ENCODE measurements around the gene ZNF221. TPM values are rescaled to one million over a fixed set of nuclear protein-coding genes. Genes with fewer than 3 reads are reported as not detected.
A peak's percentile ranks its signal among the peaks of the same experiment; 100 is the strongest.

The ZNF221 gene
- total and polyA plus RNA-seq, 2 donors: 2.0 to 14.6 TPM

GRCh38 chr19:43983912-43984686 lies 33.1 kb downstream of the ZNF221 start, which contains the start of gene ZNF155:
TSS of gene ZNF155 (plus strand) at chr19:43984188. CDS start at chr19:43988544, 4,356 bp downstream.
- H3K36me3 ChIP-seq (ENCODE audit: insufficient read depth): no peaks in the 10 kb centered on the region
- peak within 1 kb of the TSS; percentile 82 for H3K4me3 ChIP-seq (ENCODE audit: low read depth, low read length)
- H3K27ac ChIP-seq (ENCODE audit: low read depth): no peak within 1 kb of the TSS
- DNase-seq (ENCODE audit: extremely low spot score): peak; percentile 95
- under 1% methylated on average over 40 of the region's 40 CpGs for WGBS
- H3K4me1 ChIP-seq (ENCODE audit: insufficient read depth): no peaks in the 10 kb centered on the region

- no peak overlapping the region for H3K27ac ChIP-seq (ENCODE audit: low read depth)
- WGBS: under 1% methylated on average over 14 of the region's 14 CpGs
These were observed 33.6 kb downstream of the ZNF221 start for GRCh38 chr19:43984687-43985000.

DNA sequence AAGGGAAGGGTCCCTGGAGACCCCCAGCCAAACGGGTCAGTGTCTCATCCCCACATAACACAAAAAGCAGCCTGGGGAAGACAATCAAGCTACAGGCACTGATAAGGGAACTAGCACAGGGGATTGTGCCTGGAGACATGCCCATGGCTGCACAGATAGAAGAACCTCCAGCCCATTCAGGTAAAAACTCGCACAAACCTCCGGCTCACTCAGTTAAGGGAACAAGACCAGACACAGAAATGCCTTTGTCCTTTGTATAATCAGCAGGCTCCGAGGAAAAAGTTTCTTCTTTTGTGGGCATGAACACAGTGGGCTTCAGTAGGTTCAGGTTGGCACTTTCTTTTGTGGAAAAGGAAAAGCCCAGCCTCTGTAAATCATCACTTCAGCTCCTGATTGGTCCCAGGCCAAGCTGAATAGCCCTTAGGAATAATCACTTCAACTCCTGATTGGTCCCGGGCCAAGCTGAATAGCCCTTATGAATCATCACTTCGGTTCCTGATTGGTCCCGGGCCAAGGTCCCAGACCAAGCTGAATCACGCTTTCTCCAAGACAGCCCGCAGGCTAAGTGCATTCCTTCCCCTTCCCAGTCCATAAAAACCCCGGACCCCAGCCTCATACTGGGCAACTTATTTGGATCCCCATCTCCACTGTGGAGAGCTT lies 46.7 kb downstream of the ZNF221 start:
- WGBS: 83% methylated on average over 10 of the region's 10 CpGs
- H3K4me1 ChIP-seq (ENCODE audit: insufficient read depth): no peaks in the 10 kb centered on the region
- H3K27ac ChIP-seq (ENCODE audit: low read depth): no peak overlapping the region
- no peak for DNase-seq (ENCODE audit: extremely low spot score)
- H3K36me3 ChIP-seq (ENCODE audit: insufficient read depth): peaks cover 13% of the 10 kb centered on the region
- no peak overlapping the region for H3K4me3 ChIP-seq (ENCODE audit: low read depth, low read length)

More at GRCh38 chr19:43984687-43985000, 33.6 kb downstream of the ZNF221 start:
- peaks cover 2% of the 10 kb centered on the region for H3K36me3 ChIP-seq (ENCODE audit: insufficient read depth)
- no peak for DNase-seq (ENCODE audit: extremely low spot score)
- peak overlapping the region; percentile 82 for H3K4me3 ChIP-seq (ENCODE audit: low read depth, low read length)
- no peaks in the 10 kb centered on the region for H3K4me1 ChIP-seq (ENCODE audit: insufficient read depth)

DNA sequence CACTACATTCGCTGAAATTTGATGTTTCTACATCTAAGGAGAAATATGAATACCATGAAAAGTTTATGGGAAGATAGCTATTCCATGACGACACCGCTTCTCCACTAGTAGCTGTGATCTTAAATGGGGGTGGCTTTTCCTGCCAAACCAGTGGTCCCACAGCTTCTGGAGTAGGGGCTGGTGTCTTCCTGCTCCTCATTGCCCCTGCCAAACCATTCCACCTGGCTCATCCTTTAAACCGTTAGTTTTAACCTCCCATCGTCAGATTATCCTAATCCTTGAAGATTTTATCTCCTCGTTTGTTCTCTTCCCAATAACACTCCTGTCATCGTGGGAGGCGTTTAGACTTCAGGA lies 51.2 kb downstream of the ZNF221 start:
- Histone ChIP-seq H3K4me1 (ENCODE audit: insufficient read depth) (no peaks in the 10 kb centered on the region), H3K27ac (ENCODE audit: low read depth) (no peak overlapping the region), H3K4me3 (ENCODE audit: low read depth, low read length) (peak overlapping the region; percentile 80), H3K36me3 (ENCODE audit: insufficient read depth) (no peaks in the 10 kb centered on the region)
- WGBS: 7% methylated on average over 8 of the region's 8 CpGs
- DNase-seq (ENCODE audit: extremely low spot score): no peak

- under 1% methylated on average over 48 of the region's 48 CpGs for WGBS
- Histone ChIP-seq H3K36me3 (ENCODE audit: insufficient read depth) (peaks cover 2% of the 10 kb centered on the region), H3K4me3 (ENCODE audit: low read depth, low read length) (peak within 1 kb of the TSS; percentile 80), H3K4me1 (ENCODE audit: insufficient read depth) (no peaks in the 10 kb centered on the region), H3K27ac (ENCODE audit: low read depth) (peak within 1 kb of the TSS; percentile 42)
- peak; percentile 98 for DNase-seq (ENCODE audit: extremely low spot score)
These were observed 51.8 kb downstream of the ZNF221 start, which contains the start of gene ZNF230 for GRCh38 chr19:44002566-44003460. TSS of gene ZNF230 (plus strand) at chr19:44002957. CDS start at chr19:44007079, 4,122 bp downstream.

GRCh38 chr19:44003461-44004009 lies 52.5 kb downstream of the ZNF221 start:
- H3K27ac ChIP-seq (ENCODE audit: low read depth): no peak overlapping the region
- H3K4me1 ChIP-seq (ENCODE audit: insufficient read depth): no peaks in the 10 kb centered on the region
- peak overlapping the region; percentile 80 for H3K4me3 ChIP-seq (ENCODE audit: low read depth, low read length)

DNA sequence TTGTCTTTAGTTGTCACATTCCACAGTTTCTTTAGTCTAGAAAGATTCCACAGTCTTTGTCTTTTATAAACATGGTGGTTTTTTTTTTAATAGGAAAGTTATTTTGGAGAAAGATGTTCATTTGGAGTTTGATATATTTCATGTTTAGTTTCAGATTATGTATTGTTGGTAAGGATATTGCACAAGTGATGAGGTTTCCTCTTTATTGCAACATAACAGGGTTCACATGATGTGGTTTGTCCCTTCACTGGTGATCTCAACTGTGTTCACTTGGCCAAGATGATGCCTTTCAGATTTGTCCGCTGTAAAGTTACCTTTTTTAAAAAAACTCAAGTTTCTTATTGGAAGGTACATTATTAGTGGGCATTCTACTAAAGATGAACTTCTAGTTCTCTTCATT lies 54.9 kb downstream of the ZNF221 start:
- no peaks in the 10 kb centered on the region for H3K4me1 ChIP-seq (ENCODE audit: insufficient read depth)
- DNase-seq (ENCODE audit: extremely low spot score): no peak
- H3K36me3 ChIP-seq (ENCODE audit: insufficient read depth): peaks cover 27% of the 10 kb centered on the region
- no peak overlapping the region for H3K27ac ChIP-seq (ENCODE audit: low read depth)
- H3K4me3 ChIP-seq (ENCODE audit: low read depth, low read length): no peak overlapping the region
- WGBS: 95% methylated on average over 1 of the region's 1 CpG

More at GRCh38 chr19:44003461-44004009, 52.5 kb downstream of the ZNF221 start:
- DNase-seq (ENCODE audit: extremely low spot score): no peak
- 3% methylated on average over 15 of the region's 15 CpGs for WGBS
- peaks cover 7% of the 10 kb centered on the region for H3K36me3 ChIP-seq (ENCODE audit: insufficient read depth)

- H3K4me3 ChIP-seq (ENCODE audit: low read depth, low read length): no peak overlapping the region
- peaks cover 32% of the 10 kb centered on the region for H3K36me3 ChIP-seq (ENCODE audit: insufficient read depth)
- WGBS: 98% methylated on average over 6 of the region's 6 CpGs
- DNase-seq (ENCODE audit: extremely low spot score): no peak
- H3K4me1 ChIP-seq (ENCODE audit: insufficient read depth): no peaks in the 10 kb centered on the region
- H3K27ac ChIP-seq (ENCODE audit: low read depth): no peak overlapping the region
These were observed 56.4 kb downstream of the ZNF221 start for GRCh38 chr19:44007473-44007872.

DNA sequence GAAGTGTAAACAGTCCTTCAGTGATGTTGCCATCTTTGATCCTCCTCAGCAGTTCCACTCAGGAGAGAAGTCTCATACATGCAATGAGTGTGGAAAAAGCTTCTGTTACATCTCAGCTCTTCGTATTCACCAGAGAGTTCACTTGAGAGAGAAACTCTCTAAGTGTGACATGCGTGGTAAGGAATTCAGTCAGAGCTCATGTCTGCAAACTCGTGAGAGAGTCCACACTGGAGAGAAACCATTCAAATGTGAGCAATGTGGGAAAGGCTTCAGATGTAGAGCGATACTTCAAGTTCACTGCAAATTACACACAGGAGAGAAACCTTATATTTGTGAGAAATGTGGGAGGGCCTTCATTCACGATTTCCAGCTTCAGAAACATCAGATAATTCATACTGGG lies 59.4 kb downstream of the ZNF221 start:
- WGBS: 96% methylated on average over 5 of the region's 5 CpGs
- Histone ChIP-seq H3K27ac (ENCODE audit: low read depth) (no peak overlapping the region), H3K4me3 (ENCODE audit: low read depth, low read length) (no peak overlapping the region), H3K36me3 (ENCODE audit: insufficient read depth) (peaks cover 32% of the 10 kb centered on the region), H3K4me1 (ENCODE audit: insufficient read depth) (no peaks in the 10 kb centered on the region)
- no peak for DNase-seq (ENCODE audit: extremely low spot score)

Small RNAs within 50 kb of the gene (small RNA-seq; reads per million reads assigned to genes)
- gene AC006213.5: not detected

Other genes starting within 250 kb of the ZNF221 start
- not detected for gene IRGC, start 235.2 kb upstream of the ZNF221 start, total RNA-seq
- gene IRGC, start 235.2 kb upstream of the ZNF221 start, polyA plus RNA-seq: not detected
- gene SMG9, start 196.3 kb upstream of the ZNF221 start, total RNA-seq: 12.5 TPM
- gene SMG9, start 196.3 kb upstream of the ZNF221 start, polyA plus RNA-seq: 29.6 TPM
- gene KCNN4, start 170.3 kb upstream of the ZNF221 start, total RNA-seq: 4.3 TPM
- 14.3 TPM for gene KCNN4, start 170.3 kb upstream of the ZNF221 start, polyA plus RNA-seq
- gene LYPD5, start 148.8 kb upstream of the ZNF221 start, total RNA-seq: 0.58 TPM
- gene LYPD5, start 148.8 kb upstream of the ZNF221 start, polyA plus RNA-seq: 1.3 TPM
- 54.0 TPM for gene ZNF283, start 123.9 kb upstream of the ZNF221 start, total RNA-seq
- gene ZNF283, start 123.9 kb upstream of the ZNF221 start, polyA plus RNA-seq: 3.1 TPM
- 4.8 TPM for gene ZNF404, start 67.3 kb upstream of the ZNF221 start, total RNA-seq
- gene ZNF404, start 67.3 kb upstream of the ZNF221 start, polyA plus RNA-seq: 7.1 TPM
- 33.1 TPM for gene ZNF45, start 15.9 kb upstream of the ZNF221 start, total RNA-seq
- 7.3 TPM for gene ZNF45, start 15.9 kb upstream of the ZNF221 start, polyA plus RNA-seq
- gene ZNF155, start 33.0 kb downstream of the ZNF221 start, total RNA-seq: 14.1 TPM
- 5.6 TPM for gene ZNF155, start 33.0 kb downstream of the ZNF221 start, polyA plus RNA-seq
- 9.9 TPM for gene ZNF230, start 51.7 kb downstream of the ZNF221 start, total RNA-seq
- gene ZNF230, start 51.7 kb downstream of the ZNF221 start, polyA plus RNA-seq: 4.0 TPM
- 9.2 TPM for gene ZNF222, start 74.2 kb downstream of the ZNF221 start, total RNA-seq
- 5.3 TPM for gene ZNF222, start 74.2 kb downstream of the ZNF221 start, polyA plus RNA-seq
- 11.7 TPM for gene ZNF223, start 100.8 kb downstream of the ZNF221 start, total RNA-seq
- 3.6 TPM for gene ZNF223, start 100.8 kb downstream of the ZNF221 start, polyA plus RNA-seq
- 5.7 TPM for gene ZNF284, start 120.9 kb downstream of the ZNF221 start, total RNA-seq
- gene ZNF284, start 120.9 kb downstream of the ZNF221 start, polyA plus RNA-seq: 0.71 TPM
- gene ZNF224, start 143.1 kb downstream of the ZNF221 start, total RNA-seq: 65.7 TPM
- gene ZNF224, start 143.1 kb downstream of the ZNF221 start, polyA plus RNA-seq: 12.3 TPM
- gene ZNF225, start 162.2 kb downstream of the ZNF221 start, total RNA-seq: 13.5 TPM
- gene ZNF225, start 162.2 kb downstream of the ZNF221 start, polyA plus RNA-seq: 2.6 TPM
- 20.7 TPM for gene ZNF234, start 190.3 kb downstream of the ZNF221 start, total RNA-seq
- 4.3 TPM for gene ZNF234, start 190.3 kb downstream of the ZNF221 start, polyA plus RNA-seq
- 41.1 TPM for gene ZNF226, start 213.9 kb downstream of the ZNF221 start, total RNA-seq
- 18.7 TPM for gene ZNF226, start 213.9 kb downstream of the ZNF221 start, polyA plus RNA-seq